HG03469 (cell line): ENCODE results near the gene MDP1.
"Not testable (repeated sequence)": the region's sequence is repeated elsewhere in the genome, so short reads cannot be mapped to it uniquely, and the experiment has no call there.

Source experiments
- ATAC-seq: cut with Tn5 transposase; IDR thresholded peaks from one replicate; pipeline ENCODE4 v1.9.1; 2021; ENCODE audit warnings: mild to moderate bottlenecking, moderate library complexity, moderate number of reproducible peaks; ENCODE audit not compliant: unreplicated experiment

The MDP1 gene

DNA sequence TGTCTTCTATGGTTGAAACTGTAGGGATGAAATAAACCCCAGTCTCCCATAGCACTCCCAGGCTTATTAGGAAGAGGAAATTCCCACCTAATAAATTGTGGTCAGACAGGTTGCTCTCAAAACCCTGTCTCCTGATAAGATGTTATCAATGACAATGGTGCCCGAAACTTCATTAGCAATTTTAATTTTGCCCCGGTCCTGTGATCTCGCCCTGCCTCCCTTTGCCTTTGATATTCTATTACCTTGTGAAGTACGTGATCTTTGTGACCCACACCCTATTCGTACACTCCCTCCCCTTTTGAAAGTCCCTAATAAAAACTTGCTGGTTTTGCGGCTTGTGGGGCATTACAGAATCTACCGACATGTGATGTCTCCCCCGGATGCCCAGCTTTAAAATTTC lies 13.3 kb downstream of the MDP1 start:
- ATAC-seq: not testable (repeated sequence)

DNA sequence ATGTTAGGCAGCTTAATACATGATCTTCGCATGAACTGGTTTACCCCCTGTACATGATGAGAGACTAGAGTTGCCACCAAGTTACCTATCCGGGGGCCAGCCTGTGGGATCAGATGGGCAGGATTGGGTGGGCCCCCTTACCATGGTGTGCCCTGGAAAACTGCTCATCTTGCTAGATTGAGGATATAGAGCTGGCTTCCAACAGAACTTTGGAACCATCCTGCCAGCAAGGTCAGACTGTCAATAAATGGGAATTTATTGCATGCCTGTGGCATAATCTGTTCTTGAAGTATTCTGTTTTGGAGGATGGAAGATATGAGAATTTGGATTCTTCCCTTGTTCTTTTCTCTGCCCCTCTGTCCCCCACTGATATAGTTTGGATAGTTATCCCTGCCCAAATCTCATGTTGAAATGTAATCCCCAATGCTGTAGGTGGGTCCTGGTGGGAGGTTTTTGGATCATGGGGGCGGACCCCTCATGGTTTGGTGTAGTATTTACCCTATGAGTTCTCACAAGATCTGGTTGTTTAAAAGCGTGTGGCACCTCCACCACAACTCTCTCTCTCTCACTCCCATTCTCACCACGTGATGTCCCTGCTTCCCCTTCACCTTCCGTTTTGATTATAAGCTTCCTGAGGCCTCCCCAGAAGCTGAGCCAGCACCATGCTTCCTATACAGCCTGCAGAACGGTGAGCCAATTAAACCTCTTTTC lies 16.9 kb downstream of the MDP1 start:
- ATAC-seq: no peak

DNA sequence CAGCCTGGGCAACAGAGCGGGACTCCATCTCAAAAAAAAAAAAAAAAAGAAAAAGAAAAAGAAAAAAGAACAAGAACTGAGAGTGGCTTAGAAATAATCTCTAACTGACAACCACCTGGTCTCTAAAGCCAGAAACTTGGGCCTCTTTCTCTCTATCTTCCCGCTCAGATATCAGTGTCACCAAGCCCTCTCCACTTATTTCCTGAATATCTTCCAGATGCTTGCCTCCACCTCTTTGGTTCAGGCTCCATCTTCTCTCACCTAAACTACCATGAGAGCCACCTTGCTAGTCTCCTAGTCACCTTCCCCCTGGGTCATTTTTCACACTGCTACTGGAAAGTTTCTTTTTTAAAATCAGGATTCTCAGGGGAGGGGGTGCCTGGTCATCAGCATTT lies 18.8 kb downstream of the MDP1 start:
- ATAC-seq: no peak

DNA sequence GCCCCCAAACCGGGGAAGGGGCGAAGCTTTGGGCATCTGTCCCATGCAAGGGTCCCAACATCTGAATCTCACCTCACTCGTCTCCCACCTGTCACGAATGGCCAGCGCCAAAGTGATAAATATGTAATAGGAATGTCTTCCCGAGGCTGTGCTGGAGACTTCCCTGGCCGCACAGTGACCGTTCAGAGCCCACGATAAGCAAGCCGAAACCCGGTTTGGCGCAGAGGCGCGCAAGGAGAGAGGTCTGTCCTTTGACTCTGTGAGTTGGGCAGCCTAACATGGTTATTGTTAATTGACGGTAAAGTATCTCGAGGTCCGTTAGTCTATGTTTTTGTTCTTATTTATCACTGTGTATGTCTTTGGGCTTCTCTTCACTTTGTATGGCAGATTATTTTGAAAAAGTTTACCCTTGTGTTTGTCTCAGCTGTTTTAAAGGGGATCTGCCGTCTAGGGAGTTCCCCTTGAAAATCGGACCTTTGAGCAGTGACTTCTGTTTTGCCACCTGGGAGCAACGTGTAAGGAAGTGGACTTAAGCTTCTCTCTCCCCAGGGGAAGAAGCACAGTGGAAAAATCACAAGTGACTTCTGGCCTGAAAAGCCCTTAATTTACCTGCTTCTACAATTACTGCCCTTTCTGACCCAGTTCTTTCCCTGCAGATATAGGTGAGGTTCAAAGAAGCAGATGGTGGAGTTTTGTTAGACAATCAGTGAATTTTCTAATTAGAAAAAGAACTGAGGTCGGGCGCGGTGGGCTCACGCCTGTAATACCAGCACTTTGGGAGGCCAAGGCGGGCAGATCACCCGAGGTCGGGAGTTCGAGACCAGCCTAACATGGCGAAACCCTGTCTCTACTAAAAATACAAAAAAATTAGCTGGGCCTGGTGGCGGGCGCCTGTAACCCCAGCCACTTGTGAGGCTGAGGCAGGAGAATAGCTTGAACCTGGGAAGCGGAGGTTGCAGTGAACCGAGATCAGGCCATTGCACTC lies 19.5 kb downstream of the MDP1 start:
- ATAC-seq: no peak

DNA sequence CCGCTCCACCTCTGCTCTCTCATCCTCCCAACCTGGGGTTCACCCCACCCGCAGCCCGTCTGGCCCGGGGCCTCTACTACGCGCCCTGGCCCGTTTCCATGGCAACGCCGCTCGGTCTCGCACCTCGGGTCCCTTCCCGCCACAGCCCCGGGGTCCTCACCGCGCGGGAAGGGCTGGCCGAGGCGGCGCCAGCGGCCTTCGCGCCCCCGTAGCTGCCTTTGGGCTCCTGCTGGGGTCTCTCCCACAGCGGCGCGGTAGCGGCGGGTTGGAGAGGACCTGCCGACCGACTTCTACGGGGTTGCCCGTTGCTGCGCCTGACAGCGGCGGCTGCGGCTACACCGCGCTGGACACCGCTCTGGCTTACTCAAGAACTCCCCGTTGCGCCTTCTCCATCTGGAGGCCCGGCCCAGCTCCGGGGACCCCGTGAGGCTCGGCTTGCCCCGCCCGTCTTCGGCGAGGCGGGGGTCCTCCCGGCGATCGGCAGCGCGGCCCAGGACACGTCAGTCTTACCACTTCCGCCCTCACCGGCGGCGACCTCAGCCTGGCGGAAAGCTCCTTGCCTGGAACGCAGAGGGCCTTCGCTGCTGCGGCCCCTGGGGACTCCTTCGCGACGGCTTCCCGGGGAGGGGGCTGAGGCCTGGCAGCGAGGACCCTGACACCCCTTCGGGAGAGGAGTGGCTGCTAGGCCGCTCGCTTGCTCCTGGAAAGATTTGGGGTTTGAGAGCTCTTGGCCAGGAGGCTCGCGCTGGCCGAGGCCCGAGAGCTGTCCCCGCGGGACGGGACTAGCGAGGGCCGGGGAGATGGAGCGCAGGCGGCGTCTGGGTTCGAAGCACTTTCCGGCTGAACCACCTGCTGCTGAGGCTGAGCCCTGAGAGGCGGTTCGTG lies 20.4 kb downstream of the MDP1 start, which contains the start of gene TM9SF1:
TM9SF1 (minus strand) TSS at position 256 of the 885 bp plus-strand sequence. CDS start 422 bp downstream, outside the sequence.
- ATAC-seq: peak; percentile 73

DNA sequence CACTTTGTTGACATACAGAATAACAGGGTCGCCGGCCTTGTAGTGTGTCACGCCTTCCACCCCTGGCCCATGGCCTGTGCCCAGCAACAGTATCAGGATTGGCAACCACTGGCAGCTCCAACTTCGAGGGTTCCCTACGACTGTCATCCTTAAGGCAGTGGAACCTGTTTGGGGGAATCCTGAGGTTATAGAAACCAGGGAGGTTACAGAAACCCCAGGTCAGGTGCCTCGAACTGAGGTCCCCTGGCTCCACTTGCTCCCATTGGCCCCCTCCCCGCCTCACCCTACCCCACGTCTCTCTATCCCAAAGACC lies 21.0 kb downstream of the MDP1 start:
- no peak for ATAC-seq

DNA sequence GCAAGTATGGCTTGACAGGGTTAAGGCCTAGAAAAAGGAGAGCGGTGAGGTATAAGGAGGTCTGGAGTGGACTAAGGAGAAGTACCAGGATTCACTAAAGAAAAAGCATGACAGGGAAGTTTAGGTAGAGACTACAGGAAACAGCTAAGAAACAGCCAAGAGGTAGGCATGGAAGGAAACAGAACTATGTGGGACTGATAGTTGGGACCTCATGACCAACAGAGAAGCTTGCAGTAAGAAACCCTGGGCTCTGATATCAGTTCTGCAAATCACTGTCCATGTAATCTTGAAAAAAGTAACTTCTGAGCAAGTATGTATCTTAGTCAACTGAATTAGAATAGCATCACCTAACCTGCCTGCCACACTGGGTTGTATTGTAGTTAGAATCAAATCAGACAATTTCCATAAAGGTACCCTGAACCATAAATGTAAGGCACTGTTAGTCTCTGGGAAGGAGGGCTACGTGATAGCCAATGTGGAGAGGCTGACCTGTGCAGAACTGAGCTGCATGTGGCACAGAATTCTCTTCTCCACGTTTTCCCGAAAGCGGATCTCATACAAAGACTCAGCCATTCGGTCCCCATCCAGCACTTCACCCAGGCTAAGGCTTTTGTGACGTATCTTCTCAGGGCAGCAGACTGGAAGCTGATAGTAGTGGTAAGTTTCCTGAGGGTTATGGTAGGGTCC lies 21.5 kb downstream of the MDP1 start:
- ATAC-seq: no peak

DNA sequence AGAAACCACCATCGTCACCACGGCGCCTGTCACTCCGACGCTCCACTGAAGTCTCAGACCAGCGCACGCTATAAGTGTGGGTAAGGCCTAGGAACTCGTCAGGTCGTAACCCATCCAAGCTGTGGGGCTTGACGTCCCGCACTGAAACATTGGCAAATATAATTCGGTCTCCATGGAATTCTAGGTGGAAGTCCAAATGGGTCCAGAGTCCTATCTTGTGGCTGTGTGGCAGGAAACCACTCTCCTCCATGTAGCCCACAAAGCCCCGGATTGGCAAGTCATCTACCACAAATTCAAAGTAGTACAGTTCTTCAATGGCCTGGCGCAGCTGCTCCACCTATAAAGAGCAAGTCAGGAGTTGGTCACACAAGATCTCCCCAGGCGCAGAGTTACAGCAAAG lies 22.9 kb downstream of the MDP1 start:
- no peak for ATAC-seq

DNA sequence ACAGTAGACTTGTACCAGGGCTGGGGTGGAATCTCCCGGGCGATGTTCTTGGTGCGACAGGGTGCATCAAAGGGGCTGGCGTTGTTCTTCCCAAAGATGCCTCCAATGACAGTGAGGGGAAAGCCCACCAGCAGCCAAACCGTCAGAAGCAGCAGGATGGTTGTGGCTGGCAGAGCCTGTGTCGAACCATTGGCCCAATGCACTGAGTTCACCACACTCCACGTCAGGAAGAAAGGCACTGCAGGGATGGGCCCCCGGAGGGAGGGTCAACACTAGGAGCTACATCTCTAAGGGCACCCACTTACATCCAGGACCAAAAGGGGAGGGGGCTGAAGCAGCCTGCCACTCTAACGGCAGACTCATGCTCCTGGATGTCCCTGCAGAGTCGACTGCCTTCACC lies 25.4 kb downstream of the MDP1 start:
- ATAC-seq: no peak

DNA sequence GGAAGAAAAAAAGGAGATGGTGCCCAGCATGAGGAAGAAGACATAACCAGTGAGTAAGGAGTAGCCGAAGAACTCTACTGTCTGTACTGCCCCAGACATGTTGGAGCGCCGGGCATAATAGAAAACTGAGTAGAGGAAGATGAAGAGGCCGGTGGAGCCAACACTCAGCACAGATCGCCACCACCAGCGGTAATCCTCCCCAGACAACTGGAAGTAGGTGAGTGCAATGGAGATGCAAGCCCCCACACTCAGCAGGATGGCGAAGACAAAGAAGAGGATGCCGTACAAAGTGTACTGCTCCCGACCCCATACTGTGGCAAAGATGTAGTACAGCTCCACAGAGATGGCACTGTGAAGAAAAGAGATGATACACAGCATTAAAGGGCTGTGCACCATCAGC lies 26.4 kb downstream of the MDP1 start:
- ATAC-seq: no peak

DNA sequence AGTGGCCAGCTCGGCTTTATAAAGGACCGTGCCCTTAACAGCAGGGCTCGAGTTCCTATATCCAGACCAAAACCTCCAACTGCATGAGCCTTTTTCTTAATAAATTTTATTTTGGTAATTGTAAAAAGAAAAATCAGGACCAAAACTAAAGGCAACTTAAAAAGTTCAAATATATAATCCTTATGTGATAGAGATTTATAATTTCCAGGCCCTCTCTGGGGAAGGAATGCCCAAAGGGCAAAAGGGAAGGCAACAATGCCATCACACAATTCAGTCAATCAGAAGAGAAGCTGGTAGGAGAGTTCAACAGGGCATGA lies 26.8 kb downstream of the MDP1 start:
- ATAC-seq: no peak

DNA sequence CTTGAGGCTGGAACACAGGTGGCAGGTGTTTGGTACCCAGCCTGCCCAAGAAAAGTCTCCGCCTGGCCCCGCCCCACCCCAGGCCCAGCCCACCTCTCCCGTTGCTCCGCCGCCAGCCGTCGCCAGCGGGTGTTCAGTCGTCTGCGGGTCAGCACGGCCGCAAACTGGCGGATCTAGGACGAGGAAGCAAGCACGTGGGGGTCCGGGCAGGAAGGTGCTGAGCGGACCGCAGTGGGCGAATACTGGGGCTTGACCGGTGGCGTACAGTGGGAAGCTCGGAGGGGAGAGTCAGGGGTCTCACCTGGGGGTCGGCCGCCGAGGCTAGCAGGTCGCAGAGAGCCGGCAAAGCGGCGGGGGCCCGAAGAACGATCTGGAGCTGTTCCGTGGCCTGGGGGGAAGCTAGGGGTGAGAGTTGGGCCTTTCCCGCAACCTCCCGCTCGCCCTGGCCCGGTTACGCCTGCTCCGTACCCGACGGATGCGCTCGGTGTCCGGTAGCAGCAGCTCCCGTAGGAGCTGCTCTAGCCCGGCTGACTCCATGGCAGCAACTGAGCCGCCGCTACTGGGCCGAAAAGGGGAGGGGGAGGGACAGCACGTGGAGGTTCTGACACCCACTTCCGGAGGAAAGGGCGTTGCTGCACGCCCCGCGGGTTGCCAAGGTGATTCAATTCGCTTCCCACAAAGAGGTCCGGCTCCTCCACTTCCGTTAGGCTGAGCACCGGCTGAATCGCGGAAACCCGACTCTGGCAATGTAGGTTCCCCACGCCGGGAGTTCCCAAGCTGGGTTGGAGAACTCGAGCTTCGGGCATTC lies 27.4 kb downstream of the MDP1 start, which contains the start of gene IPO4:
IPO4 (minus strand) TSS at position 566 of the 808 bp plus-strand sequence; CDS start at position 537, 29 bp downstream.
- peak; percentile 78 for ATAC-seq

DNA sequence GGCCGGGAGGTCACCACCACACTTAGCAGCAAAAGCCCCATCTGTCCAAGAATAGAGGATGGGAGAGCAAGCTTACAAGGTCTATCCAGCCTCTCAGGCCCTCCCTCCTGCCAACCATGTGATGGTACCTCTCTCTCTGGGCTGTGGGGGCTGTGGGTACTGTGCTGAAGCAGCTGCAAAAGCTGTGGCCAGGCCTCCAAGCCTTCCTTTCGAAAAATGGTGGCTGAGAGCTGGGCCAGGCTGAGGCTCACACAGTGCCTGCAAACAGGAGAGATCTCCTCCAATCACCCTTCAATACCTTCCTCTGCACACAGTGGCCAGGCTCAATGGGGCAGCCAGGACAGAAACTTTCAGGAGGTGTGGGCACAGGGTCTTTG lies 28.3 kb downstream of the MDP1 start:
- ATAC-seq: no peak

DNA sequence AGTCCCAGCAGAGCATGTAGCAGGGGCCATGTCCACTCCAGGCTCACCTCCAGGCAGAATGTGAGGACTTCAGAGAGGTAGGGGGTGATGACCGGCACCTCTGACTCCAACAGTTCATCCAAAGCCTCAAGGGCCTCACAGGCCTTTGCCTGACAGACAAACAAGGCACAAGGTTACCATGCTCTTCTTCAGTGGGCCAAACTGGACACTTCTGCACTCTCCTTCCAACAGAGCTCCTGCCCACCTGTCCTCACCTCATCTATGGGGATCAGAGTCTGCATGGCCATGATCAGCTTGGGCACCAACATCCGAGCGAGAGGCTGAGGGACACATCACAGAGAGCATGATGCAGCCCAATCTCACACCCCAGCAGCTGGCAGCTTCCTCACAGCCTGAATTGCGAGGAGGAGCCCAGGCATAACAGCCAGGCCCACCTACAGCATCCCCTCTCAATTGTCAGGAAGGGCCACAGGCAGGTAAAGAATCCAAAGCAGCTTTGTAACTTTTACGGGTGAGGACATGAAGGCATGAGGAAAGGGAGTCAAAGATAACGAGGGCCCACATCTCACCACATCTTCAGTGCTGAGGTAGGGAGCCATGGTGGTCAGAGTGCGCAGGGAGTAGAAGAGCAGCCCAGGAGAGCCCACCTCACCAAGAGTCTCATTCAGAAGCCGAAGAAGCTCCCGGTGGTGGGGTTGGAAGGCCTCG lies 28.9 kb downstream of the MDP1 start:
- no peak for ATAC-seq

DNA sequence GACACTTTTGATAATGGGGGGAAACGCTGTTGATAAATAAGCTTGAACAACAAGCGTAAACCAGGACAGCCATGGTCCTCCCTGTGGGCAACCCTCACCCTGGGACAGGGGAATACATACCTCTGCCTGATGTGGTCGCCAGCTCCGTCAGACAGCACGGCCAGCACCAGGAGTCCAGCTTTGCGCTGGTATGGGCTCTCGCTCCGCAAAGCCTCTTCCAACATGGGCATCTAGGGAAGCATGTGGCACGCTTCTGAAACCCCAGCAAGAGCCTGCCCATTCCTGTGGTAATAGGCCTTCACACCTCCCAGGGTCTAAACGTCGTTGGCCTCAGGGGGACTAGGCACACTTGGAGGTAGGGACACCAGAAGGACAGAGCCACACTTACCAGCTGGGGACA lies 30.1 kb downstream of the MDP1 start:
- no peak for ATAC-seq

DNA sequence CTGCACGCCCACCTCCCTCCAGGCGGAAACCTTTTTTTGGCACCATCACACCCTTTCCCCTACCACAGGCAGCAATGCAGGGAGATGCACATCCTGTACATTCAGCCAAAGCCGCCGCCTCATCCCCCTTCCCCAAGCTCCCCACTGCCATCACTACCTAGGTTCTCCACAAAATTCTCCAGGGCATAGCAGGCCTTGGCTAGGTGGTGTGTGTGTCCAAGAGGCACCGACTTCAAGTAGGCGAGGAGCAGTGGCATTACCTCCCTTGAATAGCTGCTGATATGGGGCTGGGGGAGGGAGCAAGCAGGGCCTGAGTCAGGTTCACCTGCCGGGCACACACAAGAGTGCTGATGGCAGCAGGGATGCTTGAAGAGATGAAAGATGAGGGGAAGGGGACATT lies 30.8 kb downstream of the MDP1 start:
- ATAC-seq: no peak

DNA sequence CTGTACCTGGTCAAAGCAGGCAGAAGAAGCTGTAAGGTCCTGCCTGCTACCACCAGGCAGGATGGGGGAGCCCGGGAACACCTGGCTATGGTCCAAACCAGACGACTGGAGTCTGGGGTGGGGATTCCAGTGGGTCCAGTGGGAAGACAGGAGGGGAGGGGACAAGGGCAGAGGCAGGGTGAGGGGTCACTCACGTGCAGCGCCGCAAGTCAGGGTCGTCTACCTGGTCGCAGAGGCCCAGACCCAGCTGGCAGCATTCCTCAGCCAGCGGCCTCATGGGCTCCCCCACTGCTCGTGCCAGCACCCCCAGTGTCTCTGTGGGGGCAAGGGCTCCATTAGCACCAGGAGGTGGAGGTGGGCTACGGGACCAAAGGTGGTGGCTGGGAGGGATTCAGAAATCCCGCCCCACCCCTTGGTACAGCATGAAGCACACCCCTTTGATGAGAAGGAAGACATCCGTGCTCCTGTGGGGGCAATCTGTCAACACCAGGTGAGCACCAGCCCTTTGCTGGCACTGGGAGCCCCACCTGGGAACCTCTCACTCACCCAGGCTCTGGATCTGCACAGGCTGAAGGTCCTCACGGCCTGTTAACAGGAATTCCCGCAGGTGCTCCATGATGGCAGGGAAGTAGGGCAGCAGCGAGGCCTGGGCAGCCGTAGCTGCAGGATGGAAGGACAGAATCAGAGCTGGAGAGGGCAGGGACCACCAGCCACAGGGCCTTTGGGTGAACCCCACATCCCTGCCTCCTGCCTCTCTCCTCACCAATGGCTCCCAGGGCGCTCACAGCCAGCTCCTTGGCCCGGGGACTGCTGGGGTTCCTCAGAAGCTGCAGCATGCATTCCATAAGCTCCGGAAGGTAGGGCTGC lies 31.5 kb downstream of the MDP1 start:
- no peak for ATAC-seq

DNA sequence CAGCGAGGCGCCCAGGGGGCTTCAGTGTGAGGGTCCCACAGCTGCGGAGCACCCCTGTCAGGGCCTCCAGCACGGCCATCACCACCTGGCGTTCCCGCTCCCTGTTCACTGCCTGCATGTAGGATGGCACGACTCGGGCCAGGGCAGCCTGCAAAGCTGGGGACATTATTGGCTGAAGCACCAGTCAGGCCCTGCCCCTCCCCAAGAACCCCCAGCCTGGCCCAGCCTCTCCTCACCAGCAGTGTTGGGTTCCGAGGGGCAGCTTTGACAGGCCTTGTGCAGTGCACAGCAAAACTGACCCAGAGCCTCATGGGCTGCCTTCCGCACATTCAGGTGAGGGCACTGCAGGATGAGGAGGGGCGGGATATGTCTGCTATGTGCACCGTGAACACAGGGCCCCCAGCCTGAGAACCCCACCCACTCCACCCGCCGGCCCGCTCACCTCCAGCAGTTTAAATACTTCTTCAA lies 32.8 kb downstream of the MDP1 start:
- ATAC-seq: no peak
